ENCODE data around the gene MACIR.

DNA sequence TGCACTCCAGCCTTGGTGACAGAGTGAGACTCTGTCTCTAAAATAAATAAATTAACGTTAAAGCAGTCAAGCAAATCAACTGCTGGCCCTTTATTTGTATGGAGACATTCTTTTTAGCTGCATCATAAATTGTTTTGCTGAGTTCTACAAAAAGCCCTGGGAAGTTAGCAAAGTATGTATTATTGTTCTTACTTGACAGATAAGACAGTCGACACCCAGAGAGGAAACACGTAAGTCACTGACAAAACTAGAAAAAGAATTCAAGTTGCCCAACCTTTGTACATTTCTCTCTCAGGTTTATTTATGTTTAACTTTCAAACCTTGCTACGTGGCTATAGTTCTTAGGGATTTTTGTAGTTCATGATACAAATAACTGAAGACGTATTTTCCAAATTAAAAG lies 40.4 kb upstream of the MACIR start:
- TF ChIP-seq, protein P1, sequence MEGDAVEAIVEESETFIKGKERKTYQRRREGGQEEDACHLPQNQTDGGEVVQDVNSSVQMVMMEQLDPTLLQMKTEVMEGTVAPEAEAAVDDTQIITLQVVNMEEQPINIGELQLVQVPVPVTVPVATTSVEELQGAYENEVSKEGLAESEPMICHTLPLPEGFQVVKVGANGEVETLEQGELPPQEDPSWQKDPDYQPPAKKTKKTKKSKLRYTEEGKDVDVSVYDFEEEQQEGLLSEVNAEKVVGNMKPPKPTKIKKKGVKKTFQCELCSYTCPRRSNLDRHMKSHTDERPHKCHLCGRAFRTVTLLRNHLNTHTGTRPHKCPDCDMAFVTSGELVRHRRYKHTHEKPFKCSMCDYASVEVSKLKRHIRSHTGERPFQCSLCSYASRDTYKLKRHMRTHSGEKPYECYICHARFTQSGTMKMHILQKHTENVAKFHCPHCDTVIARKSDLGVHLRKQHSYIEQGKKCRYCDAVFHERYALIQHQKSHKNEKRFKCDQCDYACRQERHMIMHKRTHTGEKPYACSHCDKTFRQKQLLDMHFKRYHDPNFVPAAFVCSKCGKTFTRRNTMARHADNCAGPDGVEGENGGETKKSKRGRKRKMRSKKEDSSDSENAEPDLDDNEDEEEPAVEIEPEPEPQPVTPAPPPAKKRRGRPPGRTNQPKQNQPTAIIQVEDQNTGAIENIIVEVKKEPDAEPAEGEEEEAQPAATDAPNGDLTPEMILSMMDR (IDR thresholded peaks at IDR 0.05): no peak
- no peak for TF ChIP-seq POLR2A (IDR thresholded peaks at IDR 0.05)
- no peak for TF ChIP-seq POLR2AphosphoS5 (IDR thresholded peaks at IDR 0.05)

All from breast epithelium (tissue), 3 donors.